Mesothelial cell of epicardium (in vitro differentiated cells): Measurements from ENCODE around the gene QPRT. TPM values are rescaled to one million over a fixed set of nuclear protein-coding genes. Genes with fewer than 3 reads are reported as not detected.
"Not testable (repeated sequence)": the region's sequence is repeated elsewhere in the genome, so short reads cannot be mapped to it uniquely, and the experiment has no call there.

Experiments used
- DNase-seq, 2 experiments: peaks; one replicate each; pipeline ENCODE4 v3.0.0; 2021; ENCODE audit warnings: low spot score in 2 of 2; ENCODE audit not compliant: unreplicated experiment in 2 of 2
- H3K27ac Mint-ChIP-seq: 2 replicates; pipeline ENCODE4 v1.8.0; 2021; ENCODE audit warnings: mixed read lengths
- H3K27me3 Mint-ChIP-seq: 2 replicates; pipeline ENCODE4 v1.8.0; 2021; ENCODE audit warnings: low read depth, mixed read lengths
- H3K36me3 Mint-ChIP-seq: 2 replicates; pipeline ENCODE4 v1.8.0; 2021; ENCODE audit warnings: mixed read lengths
- H3K4me1 Mint-ChIP-seq: 2 replicates; pipeline ENCODE4 v1.8.0; 2021; ENCODE audit warnings: mixed read lengths
- H3K4me3 Mint-ChIP-seq: 2 replicates; pipeline ENCODE4 v1.8.0; 2021; ENCODE audit warnings: mild to moderate bottlenecking, moderate library complexity, mixed read lengths
- H3K9me3 Mint-ChIP-seq: 2 replicates; pipeline ENCODE4 v1.8.0; 2021; ENCODE audit warnings: mixed read lengths
- total RNA-seq: library from RNA; stranded (reverse); gene quantifications from 3 replicates; pipeline ENCODE4 v1.2.1, GENCODE V29; 2021
- TF ChIP-seq, protein P1 (sequence below): fragments of 200-600 bp; sonication (generic); IDR thresholded peaks from one replicate; pipeline ENCODE4 v1.5.0; 2021; ENCODE audit warnings: antibody characterized with exemption; ENCODE audit not compliant: unreplicated experiment

Gene QPRT
- total RNA-seq, 1 donor from 2014 or later = 326 TPM

DNA sequence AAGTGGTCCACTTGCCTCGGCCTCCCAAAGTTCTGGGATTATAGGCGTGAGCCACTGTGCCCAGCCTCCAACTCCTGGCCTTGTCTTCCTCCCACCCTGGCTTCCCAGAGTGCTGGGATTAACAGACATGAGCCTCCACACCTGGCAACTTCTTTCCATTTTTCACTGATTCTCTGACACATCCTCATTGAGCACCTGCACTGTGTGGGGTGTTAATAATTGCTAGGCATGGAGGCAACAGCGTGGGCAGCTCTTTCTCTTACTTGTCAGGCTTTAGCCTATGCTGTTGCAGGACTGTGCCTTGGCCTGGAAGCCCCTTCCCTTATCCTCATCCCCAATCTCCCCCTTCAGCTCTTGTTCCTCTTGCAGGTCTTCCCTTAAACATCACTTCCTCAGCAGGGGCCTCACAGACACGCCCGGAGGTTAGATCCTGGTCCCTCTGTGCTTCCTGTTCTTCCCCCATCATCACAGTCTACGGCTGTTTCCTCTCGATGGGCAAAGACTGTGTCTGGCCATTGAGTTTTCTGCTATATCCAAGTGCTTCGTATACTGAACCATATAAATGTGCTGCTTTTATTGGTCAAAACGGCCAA lies 7.9 kb downstream of the QPRT start:
- Mint-ChIP-seq H3K27ac (peak overlapping the region; percentile 93), H3K4me1 (peaks cover 20% of the 10 kb centered on the region), H3K27me3 (no peaks in the 10 kb centered on the region), H3K4me3 (no peak overlapping the region), H3K9me3 (peaks cover 20% of the 10 kb centered on the region), H3K36me3 (peaks cover 69% of the 10 kb centered on the region)
- TF ChIP-seq, protein P1, sequence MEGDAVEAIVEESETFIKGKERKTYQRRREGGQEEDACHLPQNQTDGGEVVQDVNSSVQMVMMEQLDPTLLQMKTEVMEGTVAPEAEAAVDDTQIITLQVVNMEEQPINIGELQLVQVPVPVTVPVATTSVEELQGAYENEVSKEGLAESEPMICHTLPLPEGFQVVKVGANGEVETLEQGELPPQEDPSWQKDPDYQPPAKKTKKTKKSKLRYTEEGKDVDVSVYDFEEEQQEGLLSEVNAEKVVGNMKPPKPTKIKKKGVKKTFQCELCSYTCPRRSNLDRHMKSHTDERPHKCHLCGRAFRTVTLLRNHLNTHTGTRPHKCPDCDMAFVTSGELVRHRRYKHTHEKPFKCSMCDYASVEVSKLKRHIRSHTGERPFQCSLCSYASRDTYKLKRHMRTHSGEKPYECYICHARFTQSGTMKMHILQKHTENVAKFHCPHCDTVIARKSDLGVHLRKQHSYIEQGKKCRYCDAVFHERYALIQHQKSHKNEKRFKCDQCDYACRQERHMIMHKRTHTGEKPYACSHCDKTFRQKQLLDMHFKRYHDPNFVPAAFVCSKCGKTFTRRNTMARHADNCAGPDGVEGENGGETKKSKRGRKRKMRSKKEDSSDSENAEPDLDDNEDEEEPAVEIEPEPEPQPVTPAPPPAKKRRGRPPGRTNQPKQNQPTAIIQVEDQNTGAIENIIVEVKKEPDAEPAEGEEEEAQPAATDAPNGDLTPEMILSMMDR = no peak
- no peak for DNase-seq

- H3K36me3 Mint-ChIP-seq = peaks cover 65% of the 10 kb centered on the region
- H3K27me3 Mint-ChIP-seq = no peaks in the 10 kb centered on the region
- TF ChIP-seq, protein P1 = no peak
- DNase-seq = no peak
- no peak overlapping the region for H3K4me3 Mint-ChIP-seq
- peak overlapping the region; percentile 93 for H3K27ac Mint-ChIP-seq
- H3K9me3 Mint-ChIP-seq = peaks cover 20% of the 10 kb centered on the region
- H3K4me1 Mint-ChIP-seq = peaks cover 20% of the 10 kb centered on the region
Measured at GRCh38 chr16:29687755-29688154, 8.8 kb downstream of the QPRT start.

- peaks cover 20% of the 10 kb centered on the region for H3K9me3 Mint-ChIP-seq
- DNase-seq = no peak
- H3K36me3 Mint-ChIP-seq = peaks cover 63% of the 10 kb centered on the region
- peaks cover 20% of the 10 kb centered on the region for H3K4me1 Mint-ChIP-seq
- H3K27ac Mint-ChIP-seq = peak overlapping the region; percentile 93
- H3K27me3 Mint-ChIP-seq = no peaks in the 10 kb centered on the region
- no peak overlapping the region for H3K4me3 Mint-ChIP-seq
- TF ChIP-seq, protein P1 = no peak
Measured at GRCh38 chr16:29688172-29688571, 9.2 kb downstream of the QPRT start.

DNA sequence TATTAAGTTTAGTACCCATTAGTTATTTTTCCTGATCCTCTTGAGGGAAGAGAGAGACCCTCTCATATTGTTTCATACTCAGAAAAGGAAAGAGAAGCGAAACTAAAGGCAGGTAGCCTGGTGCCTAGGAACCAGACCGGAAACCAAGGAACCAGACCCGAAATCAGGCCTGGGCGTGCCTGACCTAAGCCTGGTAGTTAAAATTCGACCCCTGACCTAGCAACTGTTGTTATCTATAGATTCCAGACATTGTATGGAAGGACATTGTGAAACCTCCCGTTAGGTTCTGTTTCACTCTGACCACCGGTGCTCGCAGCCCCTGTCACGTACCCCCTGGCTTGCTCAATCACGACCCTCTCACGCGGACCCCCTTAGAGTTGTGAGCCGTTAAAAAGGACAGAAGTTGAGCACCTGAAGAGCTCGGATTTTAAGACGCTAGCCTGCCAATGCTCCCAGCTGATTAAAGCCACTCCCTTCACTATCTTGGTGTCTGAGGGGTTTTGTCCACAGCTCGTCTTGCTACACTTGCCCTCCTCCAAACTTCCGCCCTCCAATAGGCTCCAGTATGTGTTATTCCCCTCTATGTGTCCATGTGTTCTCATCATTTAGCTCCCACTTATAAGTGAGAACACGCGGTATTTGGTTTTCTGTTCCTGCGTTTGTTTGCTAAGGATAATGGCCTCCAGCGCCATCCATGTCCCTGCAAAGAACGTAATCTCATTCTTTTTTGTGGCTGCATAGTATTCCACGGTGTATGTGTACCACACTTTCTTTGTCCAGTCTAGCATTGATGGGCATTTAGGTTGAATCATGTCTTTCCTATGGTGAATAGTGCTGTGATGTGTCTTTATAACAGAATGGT lies 10.7 kb downstream of the QPRT start:
- not testable (repeated sequence) for H3K27me3 Mint-ChIP-seq, H3K27ac Mint-ChIP-seq, DNase-seq, H3K4me3 Mint-ChIP-seq
- Mint-ChIP-seq H3K36me3 (peaks cover 53% of the 10 kb centered on the region), H3K4me1 (peaks cover 20% of the 10 kb centered on the region), H3K9me3 (peaks cover 17% of the 10 kb centered on the region)

GRCh38 chr16:29692606-29693005 lies 13.6 kb downstream of the QPRT start:
- H3K4me3 Mint-ChIP-seq, H3K27me3 Mint-ChIP-seq, H3K27ac Mint-ChIP-seq, DNase-seq, H3K4me1 Mint-ChIP-seq: not testable (repeated sequence)
- Mint-ChIP-seq H3K36me3 (peaks cover 55% of the 10 kb centered on the region), H3K9me3 (peaks cover 17% of the 10 kb centered on the region)

- H3K4me1 Mint-ChIP-seq = peaks cover 5% of the 10 kb centered on the region
- no peak for DNase-seq
- peaks cover 61% of the 10 kb centered on the region for H3K36me3 Mint-ChIP-seq
- H3K27ac Mint-ChIP-seq = no peak overlapping the region
- H3K4me3 Mint-ChIP-seq = no peak overlapping the region
- no peaks in the 10 kb centered on the region for H3K27me3 Mint-ChIP-seq
- peaks cover 20% of the 10 kb centered on the region for H3K9me3 Mint-ChIP-seq
- TF ChIP-seq, protein P1 = no peak
Measured at GRCh38 chr16:29694384-29695195, 15.6 kb downstream of the QPRT start.

DNA sequence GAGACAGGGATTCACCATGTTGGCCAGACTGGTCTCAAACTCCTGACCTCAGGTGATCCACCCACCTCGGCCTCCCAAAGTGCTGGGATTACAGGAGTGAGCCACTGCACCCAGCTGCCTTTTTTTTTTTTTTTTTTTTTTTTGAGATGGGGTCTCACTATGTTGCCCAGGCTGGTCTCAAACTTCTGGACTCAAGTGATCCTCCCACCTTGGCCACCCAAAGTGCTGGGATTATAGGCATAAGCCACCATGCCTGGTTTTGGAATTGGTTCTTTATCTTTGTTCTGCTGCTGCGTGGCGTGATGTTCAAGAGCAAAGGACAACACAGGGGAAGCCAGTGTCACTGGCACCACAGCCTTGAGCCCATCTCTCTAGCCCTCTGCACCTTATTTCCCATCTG lies 16.7 kb downstream of the QPRT start:
- H3K27me3 Mint-ChIP-seq, H3K4me3 Mint-ChIP-seq, H3K27ac Mint-ChIP-seq, DNase-seq, H3K4me1 Mint-ChIP-seq: not testable (repeated sequence)
- Mint-ChIP-seq H3K9me3 (peaks cover 10% of the 10 kb centered on the region), H3K36me3 (peaks cover 53% of the 10 kb centered on the region)
